Fibroblast of lung (primary cell): Measurements from ENCODE around the gene CDCA7L. TPM values are rescaled to one million over a fixed set of nuclear protein-coding genes. Genes with fewer than 3 reads are reported as not detected.

Source experiments
- DNase-seq, 2 donors: peaks; one replicate each; pipeline versions ENCODE4 v3.0.0 to v3.0.0-alpha.2; 2010; ENCODE audit warnings: low read depth in 2 of 2
- H2AFZ ChIP-seq: 2 replicates; pipeline ENCODE4 v1.5.1; 2012; ENCODE audit warnings: low read length, control low read depth, inconsistent platforms
- H3K27ac ChIP-seq: 2 replicates; pipeline ENCODE4 v1.5.1; 2011; ENCODE audit warnings: low read length, control low read depth; ENCODE audit not compliant: insufficient read depth
- H3K27me3 ChIP-seq: 2 replicates; pipeline ENCODE4 v1.5.1; 2011; ENCODE audit warnings: mild to moderate bottlenecking, low read length; ENCODE audit not compliant: control insufficient read depth, insufficient read depth
- H3K36me3 ChIP-seq: 2 replicates; pipeline ENCODE4 v1.5.1; 2011; ENCODE audit warnings: low read length; ENCODE audit not compliant: control insufficient read depth, insufficient read depth
- H3K4me1 ChIP-seq: 2 replicates; pipeline ENCODE4 v1.5.1; 2011; ENCODE audit warnings: low read length; ENCODE audit not compliant: control insufficient read depth, insufficient read depth; ENCODE audit errors: extremely low read depth
- H3K4me2 ChIP-seq: 2 replicates; pipeline ENCODE4 v1.5.1; 2011; ENCODE audit warnings: low read length, control low read depth; ENCODE audit not compliant: insufficient read depth; ENCODE audit errors: extremely low read depth
- H3K4me3 ChIP-seq, 4 experiments: fragments of 200-600 bp in 1 of 4; sonication (generic) in 1 of 4; replicated peaks in 1 of 4; 2 replicates each; pipeline ENCODE4 v1.5.1; 2011 to 2016; ENCODE audit warnings: low read length in 4 of 4, low read depth in 3 of 4, mild to moderate bottlenecking in 3 of 4, control low read depth in 2 of 4, inconsistent platforms in 1 of 4, mixed read lengths in 1 of 4; ENCODE audit not compliant: insufficient read depth in 1 of 4; ENCODE audit errors: control extremely low read depth in 1 of 4
- H3K79me2 ChIP-seq: 2 replicates; pipeline ENCODE4 v1.5.1; 2012; ENCODE audit warnings: mild to moderate bottlenecking, low read length, inconsistent platforms; ENCODE audit not compliant: control insufficient read depth, insufficient read depth
- H3K9ac ChIP-seq: 2 replicates; pipeline ENCODE4 v1.5.1; 2011; ENCODE audit warnings: mild to moderate bottlenecking, low read length, control low read depth; ENCODE audit not compliant: insufficient read depth
- H3K9me3 ChIP-seq: 2 replicates; pipeline ENCODE4 v1.5.1; 2012; ENCODE audit warnings: low read depth, low read length; ENCODE audit not compliant: control insufficient read depth, insufficient read depth
- H4K20me1 ChIP-seq: 2 replicates; pipeline ENCODE4 v1.5.1; 2011; ENCODE audit warnings: low read length; ENCODE audit not compliant: control insufficient read depth, insufficient read depth; ENCODE audit errors: extremely low read depth
- EZH2 ChIP-seq: IDR thresholded peaks from 2 replicates; pipeline ENCODE4 v1.5.1; 2012; ENCODE audit warnings: low read length, control low read depth, mild to moderate bottlenecking; ENCODE audit errors: missing control alignments
- polyA plus RNA-seq, 2 donors: library from polyadenylated mRNA; depleted of rRNA in 1 of 2; stranded (reverse) in 1 of 2; unstranded in 1 of 2; fragments of >200 nt; gene quantifications; 2 replicates each; pipeline ENCODE4 v1.2.1, GENCODE V29; 2011 to 2012; ENCODE audit warnings: missing spikeins in 1 of 2
- total RNA-seq: library from RNA; depleted of rRNA; stranded (reverse); fragments of >200 nt; gene quantifications from 2 replicates; pipeline ENCODE4 v1.2.1, GENCODE V29; 2014
- TF ChIP-seq, protein P1 (sequence below), 2 donors: IDR thresholded peaks in 1 of 2; conservative IDR thresholded peaks in 1 of 2; 1 replicate in 1 of 2; 2 replicates in 1 of 2; pipeline ENCODE4 v1.5.1; 2011 to 2012; ENCODE audit warnings: low read length in 2 of 2, control low read depth in 1 of 2, inconsistent platforms in 1 of 2, low read depth in 1 of 2, mild to moderate bottlenecking in 1 of 2

The CDCA7L gene
- total and polyA plus RNA-seq, 2 donors (not counting 1 experiment from before 2014, with no cell fraction given): 25.3 to 29.1 TPM

DNA sequence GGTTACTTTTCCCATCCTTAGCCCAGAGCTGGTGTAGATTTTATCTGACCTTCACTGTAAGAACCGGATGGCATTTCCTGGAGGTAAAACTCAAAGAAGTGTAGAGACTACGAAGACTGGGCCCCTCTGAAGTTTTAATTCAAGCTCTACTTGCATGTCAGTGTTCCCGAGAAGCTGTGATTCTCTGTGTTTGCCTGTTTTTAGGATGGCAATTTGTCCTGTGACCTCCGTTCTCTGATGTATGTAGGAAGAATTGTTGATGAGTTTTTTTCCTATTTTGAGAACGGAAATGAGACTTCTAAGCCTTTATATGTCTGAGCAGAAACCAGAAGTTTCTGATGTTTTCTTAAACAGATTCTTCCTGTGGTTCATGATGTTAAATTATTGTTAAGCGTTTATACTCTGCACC, 94.1 kb downstream of the CDCA7L start:
- H3K4me1 ChIP-seq: no peaks in the 10 kb centered on the region
- DNase-seq: no peak
- H4K20me1 ChIP-seq: no peaks in the 10 kb centered on the region
- H3K9me3 ChIP-seq: no peaks in the 10 kb centered on the region
- TF ChIP-seq EZH2: no peak
- TF ChIP-seq, protein P1, sequence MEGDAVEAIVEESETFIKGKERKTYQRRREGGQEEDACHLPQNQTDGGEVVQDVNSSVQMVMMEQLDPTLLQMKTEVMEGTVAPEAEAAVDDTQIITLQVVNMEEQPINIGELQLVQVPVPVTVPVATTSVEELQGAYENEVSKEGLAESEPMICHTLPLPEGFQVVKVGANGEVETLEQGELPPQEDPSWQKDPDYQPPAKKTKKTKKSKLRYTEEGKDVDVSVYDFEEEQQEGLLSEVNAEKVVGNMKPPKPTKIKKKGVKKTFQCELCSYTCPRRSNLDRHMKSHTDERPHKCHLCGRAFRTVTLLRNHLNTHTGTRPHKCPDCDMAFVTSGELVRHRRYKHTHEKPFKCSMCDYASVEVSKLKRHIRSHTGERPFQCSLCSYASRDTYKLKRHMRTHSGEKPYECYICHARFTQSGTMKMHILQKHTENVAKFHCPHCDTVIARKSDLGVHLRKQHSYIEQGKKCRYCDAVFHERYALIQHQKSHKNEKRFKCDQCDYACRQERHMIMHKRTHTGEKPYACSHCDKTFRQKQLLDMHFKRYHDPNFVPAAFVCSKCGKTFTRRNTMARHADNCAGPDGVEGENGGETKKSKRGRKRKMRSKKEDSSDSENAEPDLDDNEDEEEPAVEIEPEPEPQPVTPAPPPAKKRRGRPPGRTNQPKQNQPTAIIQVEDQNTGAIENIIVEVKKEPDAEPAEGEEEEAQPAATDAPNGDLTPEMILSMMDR (conservative IDR thresholded peaks at IDR 0.05 in 1 of 2, IDR thresholded peaks at IDR 0.05 in 1 of 2; ENCODE audit: low read depth in 1 of 2, low read length in 2 of 2): no peak
- no peak overlapping the region for H3K9ac ChIP-seq
- H3K4me2 ChIP-seq: no peak overlapping the region
- no peaks in the 10 kb centered on the region for H3K27me3 ChIP-seq
- no peak overlapping the region for H3K27ac ChIP-seq
- H2AFZ ChIP-seq: no peak overlapping the region
- no peak overlapping the region for H3K4me3 ChIP-seq
- no peaks in the 10 kb centered on the region for H3K79me2 ChIP-seq
- H3K36me3 ChIP-seq: no peaks in the 10 kb centered on the region
